SH-SY5Y (cell line): Measurements from ENCODE around the gene TBC1D19.

ENCODE experiments used
- GATA2 ChIP-seq: IDR thresholded peaks from 2 replicates; pipeline ENCODE4 v1.6.1; 2011; ENCODE audit warnings: mild to moderate bottlenecking, low read depth, low read length
- GATA3 ChIP-seq: IDR thresholded peaks from 2 replicates; pipeline ENCODE4 v1.6.1; 2011; ENCODE audit warnings: low read depth, mild to moderate bottlenecking, low read length, moderate library complexity

GRCh38 chr4:26590639-26591038, 6.8 kb downstream of the TBC1D19 start:
- TF ChIP-seq GATA2 (no peak), GATA3 (no peak)
